GM12878 (cell line): ENCODE measurements around the gene GRAMD1B.

Experiments used
- ATF3 ChIP-seq: IDR thresholded peaks from 2 replicates; pipeline ENCODE4 v1.6.1; 2011; ENCODE audit warnings: low read depth, mild to moderate bottlenecking, low read length, moderate library complexity, borderline replicate concordance; ENCODE audit errors: extremely low read depth
- CBX3 ChIP-seq: fragments of 200-600 bp; sonication (generic); IDR thresholded peaks from 2 replicates; pipeline ENCODE4 v1.6.1; 2016; ENCODE audit warnings: low read depth, borderline replicate concordance
- CHD1 ChIP-seq: IDR thresholded peaks from 2 replicates; pipeline ENCODE4 v1.6.1; 2012; ENCODE audit warnings: low read depth, low read length, improper control_type of control experiment
- CHD4 ChIP-seq: fragments of 200-600 bp; sonication (generic); IDR thresholded peaks from 2 replicates; pipeline ENCODE4 v1.6.1; 2016; ENCODE audit warnings: mild to moderate bottlenecking
- CTCF ChIP-seq, 3 experiments: IDR thresholded peaks in 2 of 3; conservative IDR thresholded peaks in 1 of 3; 2 replicates each; pipeline ENCODE4 v1.5.1; 2011; ENCODE audit warnings: low read depth in 3 of 3, low read length in 3 of 3, mild to moderate bottlenecking in 3 of 3, control low read depth in 2 of 3, moderate library complexity in 2 of 3, inconsistent platforms in 1 of 3, mixed read lengths in 1 of 3; ENCODE audit not compliant: control insufficient read depth in 2 of 3, insufficient read depth in 1 of 3; ENCODE audit errors: extremely low read depth in 1 of 3
- FOXK2 ChIP-seq: fragments of 450-650 bp; IDR thresholded peaks from 2 replicates; pipeline ENCODE4 v1.6.1; 2017; ENCODE audit warnings: mild to moderate bottlenecking, moderate library complexity
- IRF3 ChIP-seq: fragments of 450-650 bp; IDR thresholded peaks from 2 replicates; pipeline ENCODE4 v1.6.1; 2014; ENCODE audit warnings: mild to moderate bottlenecking
- NR2C2 ChIP-seq: IDR thresholded peaks from 2 replicates; pipeline ENCODE4 v1.6.1; 2011; ENCODE audit warnings: borderline replicate concordance, low read depth; ENCODE audit not compliant: control insufficient read depth, insufficient read length
- PAX5 ChIP-seq: IDR thresholded peaks from 2 replicates; pipeline ENCODE4 v1.6.1; 2011; ENCODE audit warnings: low read depth, low read length, borderline replicate concordance
- POLR2A ChIP-seq: IDR thresholded peaks from 2 replicates; pipeline ENCODE4 v1.6.1; 2011; ENCODE audit warnings: low read depth, mild to moderate bottlenecking, low read length
- SPI1 ChIP-seq: IDR thresholded peaks from 2 replicates; pipeline ENCODE4 v1.6.1; 2011; ENCODE audit warnings: low read depth, mild to moderate bottlenecking, low read length, moderate library complexity, borderline replicate concordance; ENCODE audit not compliant: insufficient read depth
- ZNF274 ChIP-seq: IDR thresholded peaks from one replicate; pipeline ENCODE4 v1.8.0; 2011; ENCODE audit not compliant: insufficient read length, insufficient read depth

- TF ChIP-seq CHD4 (no peak), CBX3 (no peak), CTCF (IDR thresholded peaks at IDR 0.05 in 2 of 3, conservative IDR thresholded peaks at IDR 0.05 in 1 of 3; ENCODE audit: control insufficient read depth in 2 of 3, extremely low read depth in 1 of 3, insufficient read depth in 1 of 3, low read depth in 3 of 3, low read length in 3 of 3) (no peak), IRF3 (no peak), SPI1 (no peak), NR2C2 (no peak), ZNF274 (no peak), PAX5 (no peak), ATF3 (no peak), FOXK2 (no peak), POLR2A (no peak), CHD1 (no peak)
These were observed 37.6 kb upstream of the GRAMD1B start for GRCh38 chr11:123392431-123392830.
